ENCODE data around the gene TMCO1. TPM values are rescaled to one million over a fixed set of nuclear protein-coding genes. Genes with fewer than 3 reads are reported as not detected.
A peak's percentile ranks its signal among the peaks of the same experiment; 100 is the strongest.
"Not testable (repeated sequence)": the region's sequence is repeated elsewhere in the genome, so short reads cannot be mapped to it uniquely, and the experiment has no call there.

Gene TMCO1
- total RNA-seq, 1 experiment from 2014 or later, result 73.4 TPM

- DNase-seq (ENCODE audit: low read depth), result no peak
- in situ Hi-C loops (cut with HindIII; ENCODE audit: low pct_unique_long_range_greater_than_20kb, low sequenced_read_pairs), result no loop called here
Observed at GRCh38 chr1:165698761-165699052, 70.0 kb downstream of the TMCO1 start.

- in situ Hi-C loops (cut with HindIII; ENCODE audit: low pct_unique_long_range_greater_than_20kb, low sequenced_read_pairs), result no loop called here
- peak; percentile 79 for DNase-seq (ENCODE audit: low read depth)
Observed at GRCh38 chr1:165697881-165698760, 70.5 kb downstream of the TMCO1 start, which contains the start of gene ALDH9A1. TSS of gene ALDH9A1 (minus strand) at chr1:165698562. CDS start at chr1:165698558, 4 bp downstream.

- in situ Hi-C loops (cut with HindIII; ENCODE audit: low pct_unique_long_range_greater_than_20kb, low sequenced_read_pairs), result no loop called here
- DNase-seq (ENCODE audit: low read depth), result no peak
Observed at GRCh38 chr1:165697491-165697880, 71.2 kb downstream of the TMCO1 start.

GRCh38 chr1:165696625-165697100 is 72.0 kb downstream of the TMCO1 start:
- in situ Hi-C loops (cut with HindIII; ENCODE audit: low pct_unique_long_range_greater_than_20kb, low sequenced_read_pairs), result no loop called here
- DNase-seq (ENCODE audit: low read depth), result no peak

- DNase-seq (ENCODE audit: low read depth), result no peak
- in situ Hi-C loops (cut with HindIII; ENCODE audit: low pct_unique_long_range_greater_than_20kb, low sequenced_read_pairs), result no loop called here
Observed at GRCh38 chr1:165695031-165695430, 73.6 kb downstream of the TMCO1 start.

- no peak for DNase-seq (ENCODE audit: low read depth)
- in situ Hi-C loops (cut with HindIII; ENCODE audit: low pct_unique_long_range_greater_than_20kb, low sequenced_read_pairs), result no loop called here
Observed at GRCh38 chr1:165688046-165688445, 80.6 kb downstream of the TMCO1 start.

- no peak for DNase-seq (ENCODE audit: low read depth)
- in situ Hi-C loops (cut with HindIII; ENCODE audit: low pct_unique_long_range_greater_than_20kb, low sequenced_read_pairs), result no loop called here
Observed at GRCh38 chr1:165686971-165687433, 81.7 kb downstream of the TMCO1 start.

GRCh38 chr1:165686121-165686970 is 82.3 kb downstream of the TMCO1 start:
- no peak for DNase-seq (ENCODE audit: low read depth)
- in situ Hi-C loops (cut with HindIII; ENCODE audit: low pct_unique_long_range_greater_than_20kb, low sequenced_read_pairs), result no loop called here

GRCh38 chr1:165683848-165684485 is 84.7 kb downstream of the TMCO1 start:
- in situ Hi-C loops (cut with HindIII; ENCODE audit: low pct_unique_long_range_greater_than_20kb, low sequenced_read_pairs), result no loop called here
- DNase-seq (ENCODE audit: low read depth), result no peak

- DNase-seq (ENCODE audit: low read depth); in situ Hi-C loops (cut with HindIII; ENCODE audit: low pct_unique_long_range_greater_than_20kb, low sequenced_read_pairs): not testable (repeated sequence)
Observed at GRCh38 chr1:165680773-165681172, 87.9 kb downstream of the TMCO1 start.

- in situ Hi-C loops (cut with HindIII; ENCODE audit: low pct_unique_long_range_greater_than_20kb, low sequenced_read_pairs), result no loop called here
Observed at GRCh38 chr1:165680303-165680702, 88.4 kb downstream of the TMCO1 start.

GRCh38 chr1:165679282-165680036 is 89.2 kb downstream of the TMCO1 start:
- DNase-seq (ENCODE audit: low read depth), result no peak
- in situ Hi-C loops (cut with HindIII; ENCODE audit: low pct_unique_long_range_greater_than_20kb, low sequenced_read_pairs), result no loop called here

More at GRCh38 chr1:165680303-165680702, 88.4 kb downstream of the TMCO1 start:
- no peak for DNase-seq (ENCODE audit: low read depth)

GRCh38 chr1:165678509-165678908 is 90.2 kb downstream of the TMCO1 start:
- no peak for DNase-seq (ENCODE audit: low read depth)
- in situ Hi-C loops (cut with HindIII; ENCODE audit: low pct_unique_long_range_greater_than_20kb, low sequenced_read_pairs), result no loop called here

Other genes with a start within 250 kb of the TMCO1 start
- gene LRRC52, start 224.9 kb downstream of the TMCO1 start, total RNA-seq (2014; rRNA removed; shearing (Covaris generic); ENCODE audit: low replicate concordance), result not detected in 2 replicates
- 388 and 424 TPM in 2 replicates for gene MGST3, start 137.6 kb downstream of the TMCO1 start, total RNA-seq (2014; rRNA removed; shearing (Covaris generic); ENCODE audit: low replicate concordance)
- gene ALDH9A1, start 70.3 kb downstream of the TMCO1 start, total RNA-seq (2014; rRNA removed; shearing (Covaris generic); ENCODE audit: low replicate concordance), result 117 and 126 TPM in 2 replicates
- gene UCK2, start 58.7 kb upstream of the TMCO1 start, total RNA-seq (2014; rRNA removed; shearing (Covaris generic); ENCODE audit: low replicate concordance), result 84.3 and 109 TPM in 2 replicates